HL-60 (cell line): ENCODE measurements around the gene CREBBP.

Source experiments
- POLR2AphosphoS5 ChIP-seq: IDR thresholded peaks from 2 replicates; pipeline ENCODE4 v1.6.1; 2012; ENCODE audit warnings: low read depth
- TF ChIP-seq, protein P1 (sequence below): IDR thresholded peaks from one replicate; pipeline ENCODE4 v1.5.1; 2011; ENCODE audit warnings: low read length, control low read depth, inconsistent platforms; ENCODE audit not compliant: insufficient read depth

DNA sequence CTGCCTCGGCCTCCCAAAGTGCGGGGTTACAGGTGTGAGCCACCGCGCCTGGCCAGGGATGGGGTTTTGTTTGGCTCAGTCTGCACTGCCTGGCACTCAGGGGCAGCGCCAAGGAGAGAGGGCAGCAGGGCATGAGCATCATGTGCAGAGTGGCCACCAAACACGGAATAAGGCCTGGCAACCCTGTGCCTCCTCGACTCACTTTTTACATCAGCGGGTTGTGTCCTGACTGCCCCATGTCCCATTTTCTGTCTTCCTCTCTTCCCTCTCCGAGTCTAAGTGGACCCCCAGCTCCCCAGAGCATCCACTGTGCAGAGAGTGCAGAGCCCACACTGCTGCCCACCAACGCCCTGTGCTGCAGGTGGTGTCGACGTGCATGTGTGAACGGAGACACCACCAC, 145.0 kb downstream of the CREBBP start:
- TF ChIP-seq, protein P1, sequence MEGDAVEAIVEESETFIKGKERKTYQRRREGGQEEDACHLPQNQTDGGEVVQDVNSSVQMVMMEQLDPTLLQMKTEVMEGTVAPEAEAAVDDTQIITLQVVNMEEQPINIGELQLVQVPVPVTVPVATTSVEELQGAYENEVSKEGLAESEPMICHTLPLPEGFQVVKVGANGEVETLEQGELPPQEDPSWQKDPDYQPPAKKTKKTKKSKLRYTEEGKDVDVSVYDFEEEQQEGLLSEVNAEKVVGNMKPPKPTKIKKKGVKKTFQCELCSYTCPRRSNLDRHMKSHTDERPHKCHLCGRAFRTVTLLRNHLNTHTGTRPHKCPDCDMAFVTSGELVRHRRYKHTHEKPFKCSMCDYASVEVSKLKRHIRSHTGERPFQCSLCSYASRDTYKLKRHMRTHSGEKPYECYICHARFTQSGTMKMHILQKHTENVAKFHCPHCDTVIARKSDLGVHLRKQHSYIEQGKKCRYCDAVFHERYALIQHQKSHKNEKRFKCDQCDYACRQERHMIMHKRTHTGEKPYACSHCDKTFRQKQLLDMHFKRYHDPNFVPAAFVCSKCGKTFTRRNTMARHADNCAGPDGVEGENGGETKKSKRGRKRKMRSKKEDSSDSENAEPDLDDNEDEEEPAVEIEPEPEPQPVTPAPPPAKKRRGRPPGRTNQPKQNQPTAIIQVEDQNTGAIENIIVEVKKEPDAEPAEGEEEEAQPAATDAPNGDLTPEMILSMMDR, result no peak
- no peak for TF ChIP-seq POLR2AphosphoS5
